Esophagus (tissue), 2 donors: ENCODE data around the gene ZNF469. TPM values are rescaled to one million over a fixed set of nuclear protein-coding genes. Genes with fewer than 3 reads are reported as not detected.

Experiments used
- H3K27ac ChIP-seq, 2 donors: one replicate each; pipeline ENCODE4 v1.5.1; 2013; ENCODE audit warnings: low read depth in 2 of 2, mild to moderate bottlenecking in 2 of 2, inconsistent platforms in 1 of 2, low read length in 1 of 2, moderate library complexity in 1 of 2
- H3K27me3 ChIP-seq, 2 donors: one replicate each; pipeline ENCODE4 v1.6.1; 2013; ENCODE audit warnings: low read length in 2 of 2, control low read depth in 1 of 2, mild to moderate bottlenecking in 1 of 2; ENCODE audit not compliant: insufficient read depth in 2 of 2, control insufficient read depth in 1 of 2
- H3K36me3 ChIP-seq, 2 donors: one replicate each; pipeline ENCODE4 v1.6.1; 2013; ENCODE audit warnings: low read length in 1 of 2; ENCODE audit not compliant: control insufficient read depth in 2 of 2, insufficient read depth in 2 of 2
- H3K4me1 ChIP-seq, 2 donors: one replicate each; pipeline ENCODE4 v1.6.1; 2013; ENCODE audit warnings: low read length in 1 of 2; ENCODE audit not compliant: control insufficient read depth in 2 of 2, insufficient read depth in 2 of 2
- H3K4me3 ChIP-seq, 2 donors: one replicate each; pipeline ENCODE4 v1.5.1; 2013; ENCODE audit warnings: low read length in 2 of 2, mild to moderate bottlenecking in 2 of 2, low read depth in 1 of 2, moderate library complexity in 1 of 2
- H3K9me3 ChIP-seq, 2 donors: one replicate each; pipeline ENCODE4 v1.6.1; 2013; ENCODE audit warnings: mild to moderate bottlenecking in 2 of 2, low read depth in 1 of 2, low read length in 1 of 2, moderate library complexity in 1 of 2; ENCODE audit not compliant: control insufficient read depth in 2 of 2, insufficient read depth in 1 of 2
- WGBS, 2 donors: extraction: QIAGEN DNeasy Blood & Tissue Kit; methylation state at CpG; one replicate each; pipeline ENCODE4 v1.1.7; 2013; 5-methylcytosine and 5-hydroxymethylcytosine counted together
- polyA plus RNA-seq, 2 donors: library from polyadenylated mRNA; stranded (reverse); fragments of 200-250 nt; gene quantifications; one replicate each; pipeline ENCODE4 v1.2.3, GENCODE V29; 2013
- donor health status: healthy with polysubstance abuse.
- donor health status: Bipolar disorder and iron deficiency.

Gene ZNF469
- polyA plus RNA-seq, 2 donors: 0.04 to 0.06 TPM

GRCh38 chr16:88419790-88420189 is 37.0 kb downstream of the ZNF469 start:
- WGBS, 2 donors: 89 to 93% methylated on average over 10 of the region's 10 CpGs
- Histone ChIP-seq H3K36me3 (no peaks in the 10 kb centered on the region), H3K27ac (no peak overlapping the region), H3K4me3 (no peak overlapping the region), H3K27me3 (no peaks in the 10 kb centered on the region), H3K9me3 (no peaks in the 10 kb centered on the region), H3K4me1 (peaks cover 0 to 4% of the 10 kb centered on the region in 2 donors)

DNA sequence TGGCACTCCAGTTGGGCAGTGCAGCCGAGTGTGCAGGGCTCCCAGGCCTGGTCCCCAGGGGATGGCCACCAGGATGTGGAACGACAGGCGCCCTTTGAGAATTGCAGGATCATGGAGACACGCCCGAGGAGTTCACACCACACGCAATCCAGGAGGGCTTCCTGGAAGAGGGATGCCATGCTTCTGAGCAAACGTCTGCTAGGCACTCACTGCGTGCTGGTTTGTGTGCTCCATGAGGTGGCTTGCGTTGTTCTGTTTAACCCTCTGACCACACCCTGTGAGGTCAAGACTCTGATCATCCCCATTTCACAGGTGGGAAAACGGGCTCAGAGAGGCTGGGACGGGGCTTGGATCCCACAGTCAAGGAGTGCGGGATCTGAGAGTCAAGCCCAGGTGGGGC is 37.7 kb downstream of the ZNF469 start:
- Histone ChIP-seq H3K36me3 (no peaks in the 10 kb centered on the region), H3K9me3 (no peaks in the 10 kb centered on the region), H3K4me3 (no peak overlapping the region), H3K27me3 (no peaks in the 10 kb centered on the region), H3K4me1 (peaks cover 3 to 5% of the 10 kb centered on the region in 2 donors), H3K27ac (no peak overlapping the region)
- WGBS, 2 donors: 85% methylated on average over 12 of the region's 12 CpGs

DNA sequence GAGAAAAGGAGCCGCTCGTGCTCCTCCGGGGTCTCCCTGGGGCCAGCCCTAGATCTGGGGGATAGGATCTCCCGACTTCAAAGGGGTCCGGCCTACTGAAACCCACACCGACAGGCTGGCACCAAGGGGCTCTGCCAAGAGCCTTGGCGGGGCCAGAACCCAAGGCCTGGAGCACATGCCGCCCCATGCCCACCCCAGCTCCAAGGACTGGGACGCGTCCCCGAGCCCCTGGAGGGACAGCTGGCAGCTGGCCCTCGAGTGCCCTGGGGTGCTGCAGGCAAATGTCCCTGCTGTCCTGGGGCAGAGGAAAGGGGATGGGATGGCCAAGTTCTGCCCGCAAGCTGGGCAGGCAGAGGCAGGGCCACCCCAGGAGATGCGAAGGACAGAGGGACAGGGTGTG is 38.5 kb downstream of the ZNF469 start:
- 85 to 89% methylated on average over 13 of the region's 14 CpGs for WGBS, 2 donors
- peaks cover 0 to 7% of the 10 kb centered on the region in 2 donors for H3K4me1 ChIP-seq
- H3K27me3 ChIP-seq: no peaks in the 10 kb centered on the region
- no peak overlapping the region for H3K27ac ChIP-seq
- no peak overlapping the region for H3K4me3 ChIP-seq
- no peaks in the 10 kb centered on the region for H3K9me3 ChIP-seq
- H3K36me3 ChIP-seq: no peaks in the 10 kb centered on the region

DNA sequence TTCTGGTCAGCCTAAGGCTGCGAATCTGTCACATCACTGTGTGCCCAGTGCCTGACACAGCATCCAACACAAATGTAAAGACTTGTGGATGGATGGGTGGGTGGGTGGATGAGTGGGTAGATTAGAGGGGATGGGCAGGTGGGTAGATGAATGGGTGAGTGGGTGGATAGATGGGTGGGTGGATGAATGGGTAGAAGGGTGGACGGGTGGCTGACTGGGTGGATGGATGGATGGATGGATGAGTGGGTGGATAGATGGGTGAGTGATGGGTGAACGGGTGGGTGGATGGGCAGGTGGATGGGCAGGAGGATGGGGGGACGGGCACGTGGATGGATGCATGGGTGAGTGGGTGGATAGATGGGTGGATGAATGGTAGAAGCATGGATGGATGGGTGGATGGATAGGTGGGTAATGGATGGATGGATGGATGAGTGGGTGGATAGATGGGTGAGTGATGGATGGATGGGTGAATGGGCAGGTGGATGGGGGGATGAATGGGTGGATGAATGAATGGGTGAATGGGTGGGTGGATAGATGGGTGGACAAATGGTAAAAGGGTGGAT is 39.2 kb downstream of the ZNF469 start:
- Histone ChIP-seq H3K4me3 (no peak overlapping the region), H3K4me1 (peaks cover 0 to 7% of the 10 kb centered on the region in 2 donors), H3K36me3 (no peaks in the 10 kb centered on the region), H3K27ac (no peak overlapping the region), H3K27me3 (no peaks in the 10 kb centered on the region), H3K9me3 (no peaks in the 10 kb centered on the region)
- WGBS, 2 donors: 51 to 55% methylated on average over 5 of the region's 5 CpGs

DNA sequence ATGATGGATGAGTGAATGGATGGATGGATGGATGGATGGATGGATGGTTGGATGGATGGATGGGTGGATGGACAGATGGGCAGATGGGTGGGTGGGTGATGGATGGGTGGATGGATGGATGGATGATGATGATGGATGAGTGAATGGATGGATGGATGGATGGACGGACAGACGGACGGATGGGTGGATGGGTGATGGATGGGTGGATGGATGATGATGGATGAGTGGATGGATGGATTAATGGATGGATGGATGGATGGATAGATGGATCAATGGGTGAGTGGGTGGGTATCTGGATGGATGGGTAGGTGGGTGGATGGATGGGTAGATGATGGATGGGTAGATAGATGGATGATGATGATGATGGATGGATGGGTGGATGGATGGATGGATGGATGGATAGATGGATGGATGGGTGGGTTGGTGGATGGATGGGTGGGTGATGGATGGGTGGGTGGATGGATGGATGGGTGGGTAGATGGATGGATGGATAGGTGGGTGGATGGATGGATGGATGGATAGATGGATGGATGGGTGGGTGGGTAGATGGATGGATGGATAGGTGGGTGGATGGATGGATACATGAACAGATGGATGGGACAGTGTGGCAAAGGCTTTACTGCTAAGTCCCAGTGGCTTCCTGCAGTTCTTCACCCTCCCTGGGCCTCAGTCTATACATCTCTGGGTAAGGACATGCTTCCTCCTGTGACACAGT is 40.1 kb downstream of the ZNF469 start:
- no peaks in the 10 kb centered on the region for H3K9me3 ChIP-seq
- 55 to 56% methylated on average over 3 of the region's 3 CpGs for WGBS, 2 donors

DNA sequence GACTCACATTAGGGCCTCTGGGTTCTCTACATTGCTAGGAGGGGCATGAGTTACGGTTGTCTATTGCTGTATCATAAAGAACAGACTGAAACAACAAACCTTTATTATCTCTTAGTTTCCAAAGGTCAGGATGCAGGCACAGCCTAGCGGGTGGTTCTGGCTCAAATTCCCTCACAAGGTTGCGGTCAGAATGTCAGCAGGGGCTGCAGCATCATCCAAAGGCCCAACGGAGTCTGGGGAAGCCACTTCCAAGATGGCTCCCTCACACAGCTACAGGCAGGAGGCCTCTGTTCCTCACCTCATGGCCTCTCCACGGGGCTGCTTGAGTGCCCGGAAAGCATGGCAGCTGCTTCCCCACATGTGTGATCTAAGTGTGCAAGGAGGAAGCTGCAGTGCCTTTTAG is 40.7 kb downstream of the ZNF469 start:
- H3K4me3 ChIP-seq: no peak overlapping the region
- peaks cover 0 to 7% of the 10 kb centered on the region in 2 donors for H3K4me1 ChIP-seq
- 82 to 89% methylated on average over 6 of the region's 6 CpGs for WGBS, 2 donors
- H3K27ac ChIP-seq: no peak overlapping the region
- H3K27me3 ChIP-seq: no peaks in the 10 kb centered on the region
- H3K36me3 ChIP-seq: no peaks in the 10 kb centered on the region
- H3K9me3 ChIP-seq: no peaks in the 10 kb centered on the region

More for the DNA sequence above, 40.1 kb downstream of the ZNF469 start:
- no peak overlapping the region for H3K4me3 ChIP-seq
- H3K27ac ChIP-seq: no peak overlapping the region
- no peaks in the 10 kb centered on the region for H3K36me3 ChIP-seq
- H3K4me1 ChIP-seq: peaks cover 0 to 7% of the 10 kb centered on the region in 2 donors
- no peaks in the 10 kb centered on the region for H3K27me3 ChIP-seq

- WGBS, 2 donors: 30 to 41% methylated on average over 22 to 24 of the region's 24 CpGs
- Histone ChIP-seq H3K27me3 (no peaks in the 10 kb centered on the region), H3K27ac (no peak overlapping the region), H3K9me3 (no peaks in the 10 kb centered on the region), H3K36me3 (no peaks in the 10 kb centered on the region), H3K4me3 (no peak overlapping the region), H3K4me1 (peaks cover 0 to 7% of the 10 kb centered on the region in 2 donors)
These were observed 42.0 kb downstream of the ZNF469 start for GRCh38 chr16:88424587-88425235.

DNA sequence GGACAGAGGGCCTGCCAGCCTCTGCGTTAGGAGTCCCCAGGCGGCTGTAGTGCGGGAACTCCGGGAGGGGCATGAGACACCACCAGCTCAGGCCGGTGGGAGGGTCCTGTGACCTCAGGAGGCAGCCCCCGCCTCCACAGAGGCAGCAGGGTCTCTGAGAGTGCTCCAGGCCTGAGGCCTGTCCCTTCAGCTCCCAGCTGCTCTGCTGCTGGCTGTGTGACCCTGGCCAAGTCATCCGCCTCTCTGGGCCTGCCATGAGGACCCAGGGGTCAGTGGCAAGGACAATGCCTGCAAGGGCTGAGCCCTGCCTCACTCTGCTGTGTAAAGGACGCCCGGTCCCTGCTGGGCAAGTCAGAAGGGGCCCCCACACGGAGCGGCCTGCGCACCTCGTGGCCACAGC is 43.3 kb downstream of the ZNF469 start:
- no peaks in the 10 kb centered on the region for H3K36me3 ChIP-seq
- no peak overlapping the region for H3K4me3 ChIP-seq
- no peaks in the 10 kb centered on the region for H3K9me3 ChIP-seq
- H3K27ac ChIP-seq: no peak overlapping the region
- peaks cover 0 to 7% of the 10 kb centered on the region in 2 donors for H3K4me1 ChIP-seq
- H3K27me3 ChIP-seq: peaks cover 0 to 8% of the 10 kb centered on the region in 2 donors
- 89 to 94% methylated on average over 13 of the region's 13 CpGs for WGBS, 2 donors

GRCh38 chr16:88427376-88427775 is 44.6 kb downstream of the ZNF469 start:
- Histone ChIP-seq H3K9me3 (no peaks in the 10 kb centered on the region), H3K4me3 (no peak overlapping the region), H3K4me1 (peaks cover 0 to 7% of the 10 kb centered on the region in 2 donors), H3K27ac (no peak overlapping the region), H3K36me3 (no peaks in the 10 kb centered on the region), H3K27me3 (peaks cover 0 to 12% of the 10 kb centered on the region in 2 donors)
- 90 to 93% methylated on average over 18 to 19 of the region's 19 CpGs for whole genome bisulfite sequencing, 2 donors
